IPS-NIHi11 (cell line): ENCODE data around the gene LCP2.

Experiments
- DNase-seq: peaks from one replicate; pipeline ENCODE4 v3.0.0; 2012; ENCODE audit warnings: mixed read lengths, low spot score

Gene LCP2

DNA sequence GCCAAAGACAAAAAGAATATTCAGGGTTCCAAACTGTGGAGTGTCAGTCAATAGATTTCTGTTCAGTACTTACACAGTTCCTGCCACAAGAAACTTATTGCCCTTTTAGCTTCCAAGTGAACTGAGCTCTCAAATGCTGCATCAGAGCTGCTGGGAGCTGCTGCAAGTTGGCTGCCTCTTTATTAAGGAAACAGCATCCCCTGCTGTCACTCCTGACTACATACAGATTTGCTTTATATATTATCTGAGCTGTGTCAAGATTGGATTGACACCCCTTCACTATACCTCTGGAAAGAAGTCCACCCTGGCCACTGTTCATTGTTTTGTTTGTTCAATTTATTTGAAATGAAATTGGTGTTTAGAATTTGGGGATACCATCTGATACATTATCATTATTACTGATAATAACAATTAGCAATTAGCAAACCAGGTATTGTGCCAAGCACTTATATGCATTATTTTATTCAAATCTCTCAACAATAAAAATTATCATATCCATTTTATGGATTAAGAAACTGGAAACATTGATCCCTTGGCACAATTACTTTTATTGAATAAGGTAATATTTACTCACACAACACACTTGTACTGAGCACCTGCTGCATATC is 81.2 kb downstream of the LCP2 start:
- DNase-seq = peak; percentile 64

- DNase-seq = no peak
Observed at GRCh38 chr5:170211575-170212334, 85.8 kb downstream of the LCP2 start.

GRCh38 chr5:170206958-170207357 is 90.6 kb downstream of the LCP2 start:
- DNase-seq = no peak

GRCh38 chr5:170206216-170206615 is 91.4 kb downstream of the LCP2 start:
- DNase-seq = no peak

DNA sequence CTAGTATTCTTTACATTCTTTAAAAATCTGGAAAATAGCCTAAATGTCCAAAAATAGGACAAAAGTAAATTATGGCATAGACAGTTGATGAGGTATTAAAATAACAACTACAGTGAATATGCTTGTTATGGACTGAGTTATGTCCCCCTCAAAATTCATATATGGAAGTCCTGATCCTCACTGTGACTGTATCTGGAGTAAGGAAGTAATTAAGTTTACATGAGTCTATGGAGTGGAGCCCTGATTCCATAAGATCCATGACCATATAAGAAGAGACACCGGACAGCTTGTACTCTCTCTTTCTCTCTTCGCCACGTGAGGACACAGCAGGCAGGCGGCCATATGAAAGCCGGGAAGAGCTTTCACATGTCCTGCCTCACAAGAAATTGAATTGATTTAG is 93.4 kb downstream of the LCP2 start:
- no peak for DNase-seq

DNA sequence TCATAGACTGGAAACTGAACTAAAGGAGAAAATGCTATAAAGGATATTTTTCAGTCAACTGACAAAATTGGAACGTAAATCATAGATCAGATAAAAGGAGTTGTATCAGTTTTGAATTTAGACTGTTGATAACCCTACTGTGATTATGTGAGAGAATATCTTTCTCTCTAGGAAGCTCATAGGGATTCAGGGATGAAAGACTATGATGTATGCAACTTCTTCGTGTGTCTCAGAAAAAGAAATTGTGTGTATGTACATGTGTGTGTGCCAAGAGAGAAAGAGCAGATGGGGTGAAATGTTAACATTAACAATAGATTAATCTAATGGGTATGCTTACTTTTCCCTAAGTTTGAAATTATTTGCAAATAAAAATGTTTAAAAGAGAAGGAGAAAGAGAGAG is 95.5 kb downstream of the LCP2 start:
- DNase-seq = no peak

DNA sequence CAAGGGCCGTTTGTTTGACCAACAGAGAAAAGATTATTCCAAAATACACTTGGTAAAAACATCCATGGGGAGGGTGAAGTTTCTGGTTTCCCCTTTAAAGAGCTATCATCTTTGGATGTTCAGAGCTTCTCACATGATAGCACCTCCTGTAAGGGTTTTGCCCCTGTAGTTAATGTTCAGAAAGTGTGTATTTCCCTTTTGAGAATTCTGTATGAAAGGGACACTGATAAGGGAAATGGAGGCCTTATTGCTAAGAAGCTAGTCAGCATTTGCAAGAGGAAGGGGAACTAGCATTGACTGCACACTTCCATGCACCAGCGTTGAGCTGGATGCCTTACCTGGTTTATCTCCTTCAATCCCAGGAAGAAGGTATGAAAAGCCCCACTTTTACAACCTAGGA is 96.3 kb downstream of the LCP2 start:
- DNase-seq = no peak

- no peak for DNase-seq
Observed at GRCh38 chr5:170200876-170201275, 96.7 kb downstream of the LCP2 start.
